OCI-LY1 (cell line): ENCODE results near the gene TFDP2.

Experiments
- H2AFZ ChIP-seq: fragments of 200-600 bp; sonication (generic), shearing (Covaris generic); 2 replicates; pipeline ENCODE4 v1.6.0; 2014; ENCODE audit warnings: antibody characterized with exemption, mild to moderate bottlenecking, low read length
- H3F3A ChIP-seq: fragments of 200-600 bp; sonication (generic), shearing (Covaris generic); 2 replicates; pipeline ENCODE4 v1.6.0; 2014; ENCODE audit warnings: mild to moderate bottlenecking, antibody characterized with exemption, low read length, moderate library complexity; ENCODE audit not compliant: insufficient read depth
- H3K27ac ChIP-seq: fragments of 200-600 bp; sonication (generic); 2 replicates; pipeline ENCODE4 v1.5.1; 2014; ENCODE audit warnings: low read length, mixed run types, mild to moderate bottlenecking, low read depth; ENCODE audit not compliant: poor library complexity, severe bottlenecking
- H3K27me3 ChIP-seq: fragments of 200-600 bp; sonication (generic); 2 replicates; pipeline ENCODE4 v1.6.0; 2014; ENCODE audit warnings: antibody characterized with exemption, mild to moderate bottlenecking, low read length, moderate library complexity; ENCODE audit not compliant: insufficient read depth
- H3K36me3 ChIP-seq: fragments of 200-600 bp; sonication (generic); 2 replicates; pipeline ENCODE4 v1.6.1; 2014; ENCODE audit warnings: mild to moderate bottlenecking, antibody characterized with exemption, low read length, moderate library complexity, mixed read lengths; ENCODE audit not compliant: insufficient read depth
- H3K4me1 ChIP-seq: fragments of 200-600 bp; sonication (generic); 2 replicates; pipeline ENCODE4 v1.5.1; 2014; ENCODE audit warnings: mild to moderate bottlenecking, low read length, moderate library complexity; ENCODE audit not compliant: insufficient read depth, severe bottlenecking
- H3K4me2 ChIP-seq: fragments of 200-600 bp; sonication (generic), shearing (Covaris generic); 2 replicates; pipeline ENCODE4 v1.6.1; 2014; ENCODE audit warnings: low read length
- H3K4me3 ChIP-seq: fragments of 200-600 bp; sonication (generic); 2 replicates; pipeline ENCODE4 v1.5.1; 2014; ENCODE audit warnings: low read length, low read depth, mild to moderate bottlenecking, mixed read lengths; ENCODE audit not compliant: poor library complexity, severe bottlenecking
- H3K79me2 ChIP-seq: fragments of 200-600 bp; shearing (Covaris generic); 2 replicates; pipeline ENCODE4 v1.6.1; 2016; ENCODE audit warnings: mixed run types, low read length, mixed read lengths; ENCODE audit not compliant: insufficient read depth
- H3K9ac ChIP-seq: fragments of 200-600 bp; sonication (generic), shearing (Covaris generic); 2 replicates; pipeline ENCODE4 v1.6.1; 2014; ENCODE audit warnings: mild to moderate bottlenecking, low read length, mixed read lengths
- H3K9me2 ChIP-seq: fragments of 200-600 bp; sonication (generic), shearing (Covaris generic); 2 replicates; pipeline ENCODE4 v1.6.1; 2014; ENCODE audit warnings: low read depth, mild to moderate bottlenecking, low read length, mixed read lengths
- H3K9me3 ChIP-seq: fragments of 200-600 bp; shearing (Covaris generic); 2 replicates; pipeline ENCODE4 v1.6.1; 2014; ENCODE audit warnings: low read length, mixed read lengths
- H4K20me1 ChIP-seq: fragments of 200-600 bp; sonication (generic), shearing (Covaris generic); 2 replicates; pipeline ENCODE4 v1.6.0; 2016; ENCODE audit warnings: mild to moderate bottlenecking, low read length; ENCODE audit not compliant: insufficient read depth
- EZH2 ChIP-seq: fragments of 200-600 bp; sonication (generic), shearing (Covaris generic); IDR thresholded peaks from 2 replicates; pipeline ENCODE4 v1.8.0; 2017; ENCODE audit warnings: borderline replicate concordance, mixed run types, mild to moderate bottlenecking, antibody characterized with exemption, low read length, moderate library complexity, mixed read lengths
- TF ChIP-seq, protein P1 (sequence below): fragments of 200-600 bp; sonication (generic), shearing (Covaris generic); IDR thresholded peaks from 2 replicates; pipeline ENCODE4 v1.5.1; 2017; ENCODE audit warnings: mild to moderate bottlenecking, antibody characterized with exemption, low read length, moderate library complexity, mixed read lengths

Gene TFDP2

GRCh38 chr3:142057331-142057725 is 92.0 kb downstream of the TFDP2 start:
- H3K4me1 ChIP-seq: no peaks in the 10 kb centered on the region
- H3K27me3 ChIP-seq: no peaks in the 10 kb centered on the region
- no peaks in the 10 kb centered on the region for H4K20me1 ChIP-seq
- H3K4me2 ChIP-seq: no peak overlapping the region
- H3K9me2 ChIP-seq: no peaks in the 10 kb centered on the region
- H2AFZ ChIP-seq: no peak overlapping the region
- H3K36me3 ChIP-seq: peaks cover 69% of the 10 kb centered on the region
- H3K4me3 ChIP-seq: no peak overlapping the region
- H3K9me3 ChIP-seq: peaks cover 18% of the 10 kb centered on the region; the same call in 1 of the 2 replicates
- H3K79me2 ChIP-seq: 0 out of 2 replicates have a peak, but pooled peaks cover 4% of the 10 kb centered on the region
- H3F3A ChIP-seq: no peaks in the 10 kb centered on the region
- no peak for TF ChIP-seq EZH2
- TF ChIP-seq, protein P1, sequence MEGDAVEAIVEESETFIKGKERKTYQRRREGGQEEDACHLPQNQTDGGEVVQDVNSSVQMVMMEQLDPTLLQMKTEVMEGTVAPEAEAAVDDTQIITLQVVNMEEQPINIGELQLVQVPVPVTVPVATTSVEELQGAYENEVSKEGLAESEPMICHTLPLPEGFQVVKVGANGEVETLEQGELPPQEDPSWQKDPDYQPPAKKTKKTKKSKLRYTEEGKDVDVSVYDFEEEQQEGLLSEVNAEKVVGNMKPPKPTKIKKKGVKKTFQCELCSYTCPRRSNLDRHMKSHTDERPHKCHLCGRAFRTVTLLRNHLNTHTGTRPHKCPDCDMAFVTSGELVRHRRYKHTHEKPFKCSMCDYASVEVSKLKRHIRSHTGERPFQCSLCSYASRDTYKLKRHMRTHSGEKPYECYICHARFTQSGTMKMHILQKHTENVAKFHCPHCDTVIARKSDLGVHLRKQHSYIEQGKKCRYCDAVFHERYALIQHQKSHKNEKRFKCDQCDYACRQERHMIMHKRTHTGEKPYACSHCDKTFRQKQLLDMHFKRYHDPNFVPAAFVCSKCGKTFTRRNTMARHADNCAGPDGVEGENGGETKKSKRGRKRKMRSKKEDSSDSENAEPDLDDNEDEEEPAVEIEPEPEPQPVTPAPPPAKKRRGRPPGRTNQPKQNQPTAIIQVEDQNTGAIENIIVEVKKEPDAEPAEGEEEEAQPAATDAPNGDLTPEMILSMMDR: no peak
- H3K9ac ChIP-seq: no peak overlapping the region
- no peak overlapping the region for H3K27ac ChIP-seq

GRCh38 chr3:142056656-142057330 is 92.6 kb downstream of the TFDP2 start:
- Histone ChIP-seq H3K27me3 (no peaks in the 10 kb centered on the region), H2AFZ (no peak overlapping the region), H3K4me2 (no peak overlapping the region), H3K9me3 (peaks cover 18% of the 10 kb centered on the region; the same call in 1 of the 2 replicates), H3K9ac (no peak overlapping the region), H3K79me2 (0 out of 2 replicates have a peak, but pooled peaks cover 4% of the 10 kb centered on the region), H3F3A (no peaks in the 10 kb centered on the region), H3K9me2 (no peaks in the 10 kb centered on the region), H4K20me1 (no peaks in the 10 kb centered on the region), H3K36me3 (peaks cover 71% of the 10 kb centered on the region), H3K4me3 (no peak overlapping the region), H3K27ac (no peak overlapping the region), H3K4me1 (no peaks in the 10 kb centered on the region)
- TF ChIP-seq, protein P1: no peak; the same call in 1 of the 2 replicates
- TF ChIP-seq EZH2: no peak

DNA sequence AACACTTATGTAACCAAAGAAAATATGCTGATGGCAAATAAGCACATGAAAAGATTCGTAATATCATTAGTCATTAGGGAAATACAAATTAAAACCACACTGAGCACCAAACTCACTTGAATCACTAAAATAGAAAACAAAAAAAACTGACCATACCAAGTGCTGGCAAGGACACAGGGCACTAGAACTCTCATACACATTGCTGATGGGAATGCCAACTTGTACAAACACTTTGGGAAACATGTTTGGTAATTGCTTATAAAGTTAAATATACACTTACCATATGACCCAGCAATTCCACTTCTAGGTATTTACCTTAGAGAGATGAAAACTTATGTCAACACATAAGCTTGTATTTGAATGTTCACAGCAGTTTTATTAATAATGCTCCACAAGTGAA is 95.5 kb downstream of the TFDP2 start:
- no peak overlapping the region for H3K9ac ChIP-seq
- no peaks in the 10 kb centered on the region for H3K4me1 ChIP-seq
- no peak overlapping the region for H3K27ac ChIP-seq
- H3K79me2 ChIP-seq: no peaks in the 10 kb centered on the region
- H4K20me1 ChIP-seq: no peaks in the 10 kb centered on the region
- H3K27me3 ChIP-seq: no peaks in the 10 kb centered on the region
- H3K4me3 ChIP-seq: no peak overlapping the region
- peaks cover 66% of the 10 kb centered on the region for H3K36me3 ChIP-seq
- TF ChIP-seq EZH2: no peak
- TF ChIP-seq, protein P1: no peak
- no peaks in the 10 kb centered on the region for H3F3A ChIP-seq
- H2AFZ ChIP-seq: no peak overlapping the region
- no peak overlapping the region for H3K4me2 ChIP-seq
- H3K9me3 ChIP-seq: peaks cover 16% of the 10 kb centered on the region; the same call in 1 of the 2 replicates
- H3K9me2 ChIP-seq: no peaks in the 10 kb centered on the region
